ENCODE data around the gene HOXC9. TPM values are rescaled to one million over a fixed set of nuclear protein-coding genes. Genes with fewer than 3 reads are reported as not detected.

The HOXC9 gene
- total RNA-seq, 1 donor from 2014 or later, result 1.2 TPM

DNA sequence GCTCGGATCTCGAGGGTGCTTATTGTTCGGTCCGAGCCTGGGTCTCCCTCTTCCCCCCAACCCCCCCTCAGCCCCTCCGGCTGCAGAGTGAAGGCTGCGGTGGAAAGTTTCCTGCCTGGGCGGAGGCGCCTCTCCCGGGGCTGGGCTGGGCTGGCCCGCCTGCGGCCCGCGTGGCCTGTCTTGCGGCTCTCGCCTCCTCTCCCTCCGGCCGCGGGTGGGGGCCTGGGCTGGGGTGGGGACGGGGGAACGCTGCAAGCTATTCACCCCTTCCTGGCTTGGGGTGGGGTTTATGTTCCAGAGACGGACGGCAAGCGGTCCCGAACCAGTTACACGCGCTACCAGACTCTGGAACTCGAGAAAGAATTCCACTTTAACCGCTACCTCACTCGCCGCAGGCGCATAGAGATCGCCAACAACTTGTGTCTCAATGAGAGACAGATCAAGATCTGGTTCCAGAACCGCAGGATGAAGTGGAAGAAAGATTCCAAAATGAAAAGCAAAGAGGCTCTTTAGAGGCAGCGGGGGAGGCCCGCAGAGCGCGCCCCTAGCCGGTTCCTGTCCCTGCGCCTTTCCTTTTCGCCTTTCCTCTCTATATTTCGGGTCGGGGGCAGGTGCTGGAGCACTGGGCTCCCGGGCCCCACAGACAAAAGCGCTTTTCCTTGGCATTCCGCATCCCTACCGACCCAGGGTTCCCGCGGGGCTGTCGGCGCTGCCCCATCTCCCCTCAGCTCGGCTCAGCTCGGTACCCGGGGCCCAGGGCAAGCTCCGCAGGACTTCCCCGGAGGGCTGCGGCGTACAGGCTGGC lies 34.2 kb downstream of the HOXC9 start:
- TF ChIP-seq CTCF (IDR thresholded peaks at IDR 0.05), result no peak
- H3K4me3 ChIP-seq, result peak overlapping the region; percentile 47 to 68
- no peak overlapping the region for H3K27ac ChIP-seq
- H3K36me3 ChIP-seq, result no peaks in the 10 kb centered on the region
- no peak for DNase-seq (ENCODE audit: low spot score in 2 of 2)
- H3K4me1 ChIP-seq, result peaks cover 0 to 5% of the 10 kb centered on the region in 2 donors
- intact Hi-C loops (cut with DNase I), result loop anchor here (2.0 to 5.0 kb wide), 3 partner anchors 15 to 108 kb away; no protein-coding TSS in a partner anchor
- no peaks in the 10 kb centered on the region for H3K9me3 ChIP-seq
- no peaks in the 10 kb centered on the region for H3K27me3 ChIP-seq

DNA sequence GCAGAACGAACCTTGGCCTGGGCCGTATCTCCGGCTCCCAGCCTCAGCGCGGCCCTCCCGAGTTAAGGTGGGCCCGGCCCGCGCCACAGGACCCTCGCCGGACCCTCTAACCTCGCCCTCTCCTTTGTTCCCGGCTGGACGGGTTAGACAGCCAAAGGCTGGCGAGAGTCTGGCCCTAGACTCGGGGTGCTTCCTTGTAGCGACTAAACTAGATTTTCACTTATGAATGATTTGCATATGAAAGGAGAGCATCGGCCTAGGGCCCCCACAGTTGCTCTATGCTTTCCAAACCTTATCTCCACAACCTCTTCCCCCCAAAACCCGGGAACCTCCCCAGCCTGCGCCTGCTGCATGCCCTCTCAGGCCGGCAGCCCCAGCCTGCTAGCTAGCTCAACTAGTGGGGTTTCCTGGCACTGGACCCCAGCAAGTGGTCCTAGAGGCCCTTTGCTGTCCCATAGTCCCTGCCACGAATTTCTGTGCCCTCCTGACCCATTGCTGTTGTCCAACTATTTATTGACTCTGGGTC lies 34.9 kb downstream of the HOXC9 start:
- TF ChIP-seq CTCF (IDR thresholded peaks at IDR 0.05), result no peak
- peaks cover 0 to 5% of the 10 kb centered on the region in 2 donors for H3K4me1 ChIP-seq
- DNase-seq (ENCODE audit: low spot score in 2 of 2), result no peak
- H3K4me3 ChIP-seq, result no peak overlapping the region
- H3K27ac ChIP-seq, result no peak overlapping the region
- H3K9me3 ChIP-seq, result no peaks in the 10 kb centered on the region
- intact Hi-C loops (cut with DNase I), result loop anchor here (2.0 to 5.0 kb wide), 2 partner anchors 16 to 107 kb away; no protein-coding TSS in a partner anchor
- no peaks in the 10 kb centered on the region for H3K27me3 ChIP-seq
- H3K36me3 ChIP-seq, result no peaks in the 10 kb centered on the region

- Histone ChIP-seq H3K9me3 (no peaks in the 10 kb centered on the region), H3K27me3 (no peaks in the 10 kb centered on the region), H3K36me3 (no peaks in the 10 kb centered on the region), H3K4me3 (no peak overlapping the region), H3K4me1 (peaks cover 0 to 5% of the 10 kb centered on the region in 2 donors), H3K27ac (no peak overlapping the region)
- no peak for DNase-seq (ENCODE audit: low spot score in 2 of 2)
- intact Hi-C loops (cut with DNase I), result loop anchor here (2.0 kb wide), 1 partner anchor 17 kb away; no protein-coding TSS in a partner anchor
- no peak for TF ChIP-seq CTCF (IDR thresholded peaks at IDR 0.05)
These were observed 35.8 kb downstream of the HOXC9 start for GRCh38 chr12:54035568-54036264.

DNA sequence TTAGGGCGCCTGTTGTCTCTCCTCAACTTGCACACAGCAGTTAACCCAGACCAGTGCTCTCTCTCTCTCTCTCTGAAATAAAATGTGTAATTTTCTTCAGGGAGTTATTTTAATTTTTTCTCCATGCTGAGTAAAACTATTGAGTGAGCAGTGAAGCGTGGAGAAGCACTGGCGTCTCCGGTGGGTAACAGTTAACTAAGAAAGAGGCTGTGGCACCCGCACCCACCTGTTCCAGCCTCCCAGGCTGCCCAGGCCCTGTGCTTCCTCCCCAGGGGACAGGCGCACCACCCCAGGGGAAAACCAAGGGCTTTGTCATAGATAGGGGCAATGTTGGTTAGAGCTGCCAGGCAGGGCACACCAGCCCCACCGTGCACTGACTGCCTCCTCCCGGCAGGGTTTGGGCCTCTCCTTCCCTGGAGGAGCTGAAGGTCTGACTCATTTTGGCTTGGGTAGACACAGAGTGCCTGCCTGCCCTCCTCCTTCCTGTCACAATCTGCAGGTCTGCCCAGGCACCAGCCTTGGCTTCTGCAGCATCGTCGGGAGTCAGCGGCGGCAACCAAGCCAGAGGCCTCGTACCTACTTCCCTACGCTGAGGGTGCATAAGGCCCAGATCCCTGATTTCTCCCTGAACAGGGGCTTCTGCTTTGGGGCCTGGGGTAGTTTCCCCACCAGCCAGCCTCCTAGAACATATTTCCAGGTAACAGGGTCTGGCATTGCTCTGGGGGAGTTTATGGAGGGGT lies 36.8 kb downstream of the HOXC9 start:
- Histone ChIP-seq H3K27ac (no peak overlapping the region), H3K4me3 (no peak overlapping the region), H3K36me3 (no peaks in the 10 kb centered on the region), H3K4me1 (peaks cover 0 to 5% of the 10 kb centered on the region in 2 donors), H3K9me3 (no peaks in the 10 kb centered on the region), H3K27me3 (no peaks in the 10 kb centered on the region)
- no peak for DNase-seq (ENCODE audit: low spot score in 2 of 2)
- intact Hi-C loops (cut with DNase I), result no loop called here
- peak in 1 of 3 experiments; percentile 14 for TF ChIP-seq CTCF (IDR thresholded peaks at IDR 0.05)
